Body of pancreas (tissue), 4 donors: ENCODE results near the gene EVL.
A peak's percentile ranks its signal among the peaks of the same experiment; 100 is the strongest.

Experiments
- CTCF ChIP-seq, 7 experiments: fragments of 450-650 bp in 4 of 7; fragments of 200-600 bp in 3 of 7; sonication (generic) in 3 of 7; IDR thresholded peaks; one replicate each; pipeline ENCODE4 v1.5.1; 2016 to 2019; ENCODE audit warnings: antibody characterized with exemption in 7 of 7
- POLR2A ChIP-seq, 3 donors: fragments of 450-650 bp; IDR thresholded peaks; one replicate each; pipeline ENCODE4 v1.6.1; 2016; ENCODE audit warnings: antibody characterized with exemption in 3 of 3, mild to moderate bottlenecking in 2 of 3

- TF ChIP-seq POLR2A (IDR thresholded peaks at IDR 0.05) = no peak
- peak in 1 of 7 experiments; percentile 23 for TF ChIP-seq CTCF (IDR thresholded peaks at IDR 0.05)
Measured at GRCh38 chr14:100056964-100057795, 8.0 kb upstream of the EVL start.
